ENCODE measurements around the gene LRRC70.
"Not testable (repeated sequence)": the region's sequence is repeated elsewhere in the genome, so short reads cannot be mapped to it uniquely, and the experiment has no call there.

The LRRC70 gene

GRCh38 chr5:62608529-62609511, 30.2 kb downstream of the LRRC70 start:
- no peak for DNase-seq

GRCh38 chr5:62614355-62614754, 35.7 kb downstream of the LRRC70 start:
- DNase-seq, result no peak

- DNase-seq, result no peak
Measured at GRCh38 chr5:62616615-62617277, 38.1 kb downstream of the LRRC70 start.

GRCh38 chr5:62617943-62618342, 39.3 kb downstream of the LRRC70 start:
- DNase-seq, result no peak

GRCh38 chr5:62620761-62621160, 42.1 kb downstream of the LRRC70 start:
- DNase-seq, result no peak

- DNase-seq, result no peak
Measured at GRCh38 chr5:62621280-62621679, 42.7 kb downstream of the LRRC70 start.

- DNase-seq, result no peak
Measured at GRCh38 chr5:62623271-62623670, 44.7 kb downstream of the LRRC70 start.

- DNase-seq, result not testable (repeated sequence)
Measured at GRCh38 chr5:62624436-62624835, 45.8 kb downstream of the LRRC70 start.

GRCh38 chr5:62626534-62626933, 47.9 kb downstream of the LRRC70 start:
- no peak for DNase-seq

GRCh38 chr5:62627121-62627520, 48.5 kb downstream of the LRRC70 start:
- DNase-seq, result no peak

- DNase-seq, result no peak
Measured at GRCh38 chr5:62627901-62628300, 49.3 kb downstream of the LRRC70 start.
